Kidney epithelial cell (primary cell): ENCODE measurements around the gene NAPA. TPM values are rescaled to one million over a fixed set of nuclear protein-coding genes. Genes with fewer than 3 reads are reported as not detected.

Experiments used
- DNase-seq: peaks from one replicate; pipeline ENCODE4 v3.0.0-alpha.2; 2010; ENCODE audit warnings: low read depth
- H3K27me3 ChIP-seq: 2 replicates; pipeline ENCODE4 v1.6.0; 2011; ENCODE audit warnings: low read length; ENCODE audit not compliant: control insufficient read depth, insufficient read depth
- H3K36me3 ChIP-seq: 2 replicates; pipeline ENCODE4 v1.5.1; 2011; ENCODE audit warnings: low read length; ENCODE audit not compliant: control insufficient read depth, insufficient read depth
- H3K4me3 ChIP-seq: 2 replicates; pipeline ENCODE4 v1.5.1; 2011; ENCODE audit warnings: low read depth, mild to moderate bottlenecking, control low read depth, low read length
- total RNA-seq: library from RNA; depleted of rRNA; stranded (reverse); fragments of >200 nt; gene quantifications from 2 replicates; pipeline ENCODE4 v1.2.3, GENCODE V29; 2015
- TF ChIP-seq, protein P1 (sequence below): IDR thresholded peaks from 2 replicates; pipeline ENCODE4 v1.5.1; 2011; ENCODE audit warnings: mild to moderate bottlenecking, moderate library complexity, low read length, control low read depth, inconsistent platforms; ENCODE audit not compliant: insufficient read depth, poor library complexity, severe bottlenecking

NAPA gene
- total RNA-seq, 1 donor from 2014 or later, result 127 TPM

DNA sequence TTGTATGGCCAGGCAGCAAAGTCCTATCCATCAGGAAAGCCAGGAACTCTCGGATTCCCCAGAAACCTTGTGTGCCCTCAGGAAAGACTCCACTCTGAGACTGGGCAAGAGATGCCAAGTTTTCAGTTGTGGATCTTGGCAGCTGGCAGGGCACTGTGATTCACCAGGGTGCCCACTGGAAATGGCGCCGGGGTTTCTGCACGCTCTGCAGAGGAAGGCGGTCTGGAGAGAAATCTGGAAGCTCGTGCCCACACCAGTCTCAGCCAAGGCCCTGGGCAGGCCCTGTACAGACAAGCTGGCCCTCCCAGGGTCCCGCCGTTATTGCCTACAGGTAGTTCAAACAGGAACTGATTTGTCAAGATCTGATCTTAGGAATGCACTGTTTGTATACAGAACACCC lies 4.9 kb downstream of the NAPA start:
- TF ChIP-seq, protein P1, sequence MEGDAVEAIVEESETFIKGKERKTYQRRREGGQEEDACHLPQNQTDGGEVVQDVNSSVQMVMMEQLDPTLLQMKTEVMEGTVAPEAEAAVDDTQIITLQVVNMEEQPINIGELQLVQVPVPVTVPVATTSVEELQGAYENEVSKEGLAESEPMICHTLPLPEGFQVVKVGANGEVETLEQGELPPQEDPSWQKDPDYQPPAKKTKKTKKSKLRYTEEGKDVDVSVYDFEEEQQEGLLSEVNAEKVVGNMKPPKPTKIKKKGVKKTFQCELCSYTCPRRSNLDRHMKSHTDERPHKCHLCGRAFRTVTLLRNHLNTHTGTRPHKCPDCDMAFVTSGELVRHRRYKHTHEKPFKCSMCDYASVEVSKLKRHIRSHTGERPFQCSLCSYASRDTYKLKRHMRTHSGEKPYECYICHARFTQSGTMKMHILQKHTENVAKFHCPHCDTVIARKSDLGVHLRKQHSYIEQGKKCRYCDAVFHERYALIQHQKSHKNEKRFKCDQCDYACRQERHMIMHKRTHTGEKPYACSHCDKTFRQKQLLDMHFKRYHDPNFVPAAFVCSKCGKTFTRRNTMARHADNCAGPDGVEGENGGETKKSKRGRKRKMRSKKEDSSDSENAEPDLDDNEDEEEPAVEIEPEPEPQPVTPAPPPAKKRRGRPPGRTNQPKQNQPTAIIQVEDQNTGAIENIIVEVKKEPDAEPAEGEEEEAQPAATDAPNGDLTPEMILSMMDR, result no peak
- no peak for DNase-seq
- H3K36me3 ChIP-seq, result no peaks in the 10 kb centered on the region
- no peaks in the 10 kb centered on the region for H3K27me3 ChIP-seq
- no peak overlapping the region for H3K4me3 ChIP-seq

DNA sequence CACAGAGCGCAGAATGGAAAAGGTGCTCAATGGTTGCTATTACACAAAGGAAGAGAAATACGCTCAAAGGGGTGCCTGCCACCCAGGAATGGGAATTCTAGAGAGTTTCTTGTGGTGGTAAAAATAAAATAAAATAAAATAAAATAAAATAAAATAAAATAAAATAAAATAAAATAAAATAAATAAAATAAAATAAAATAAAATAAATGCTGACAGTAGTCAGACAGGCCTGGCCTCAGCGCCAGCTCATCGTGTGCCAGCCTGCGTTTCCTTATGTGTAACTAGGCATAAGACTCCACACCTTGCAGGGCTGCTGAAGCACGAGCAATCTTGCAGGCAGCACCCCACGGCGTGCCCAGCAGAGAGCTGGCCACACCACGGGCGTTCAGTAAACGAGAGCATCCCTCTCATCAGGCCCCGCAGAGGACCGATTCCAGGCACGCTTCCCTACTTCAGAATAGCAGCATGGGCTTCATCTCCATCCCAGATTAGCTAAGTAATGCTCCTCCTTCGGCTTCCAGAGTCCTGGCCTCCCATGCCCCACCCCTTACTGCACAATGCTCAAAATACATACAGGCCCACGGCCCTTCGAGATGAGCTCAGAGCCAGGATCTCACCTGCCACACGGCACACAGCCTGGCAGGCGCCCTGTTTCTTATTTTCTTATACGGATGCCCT lies 5.6 kb downstream of the NAPA start:
- Histone ChIP-seq H3K27me3 (no peaks in the 10 kb centered on the region), H3K4me3 (no peak overlapping the region)

DNA sequence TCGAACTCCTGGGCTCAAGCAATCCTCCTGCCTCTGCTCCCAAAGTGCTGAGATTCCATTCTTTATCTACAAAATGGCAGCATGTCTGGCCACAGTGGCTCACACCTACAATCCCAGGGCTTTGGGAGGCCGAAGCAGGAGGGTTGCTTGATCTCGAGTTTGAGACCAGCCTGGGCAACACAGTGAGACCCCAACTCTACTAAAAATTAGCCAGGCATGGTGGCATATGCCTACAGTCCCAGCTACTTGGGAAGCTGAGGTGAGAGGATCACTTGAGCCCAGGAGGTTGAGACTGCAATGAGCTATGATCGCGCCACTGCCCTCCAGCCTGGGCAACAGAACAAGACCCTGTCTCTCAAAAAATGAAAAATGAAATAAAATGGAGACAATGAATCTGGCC lies 6.1 kb downstream of the NAPA start:
- DNase-seq, result no peak
- TF ChIP-seq, protein P1, result no peak
- Histone ChIP-seq H3K36me3 (no peaks in the 10 kb centered on the region), H3K27me3 (no peaks in the 10 kb centered on the region), H3K4me3 (no peak overlapping the region)

More for the DNA sequence above, 5.6 kb downstream of the NAPA start:
- H3K36me3 ChIP-seq, result no peaks in the 10 kb centered on the region
- TF ChIP-seq, protein P1, result no peak
- no peak for DNase-seq

DNA sequence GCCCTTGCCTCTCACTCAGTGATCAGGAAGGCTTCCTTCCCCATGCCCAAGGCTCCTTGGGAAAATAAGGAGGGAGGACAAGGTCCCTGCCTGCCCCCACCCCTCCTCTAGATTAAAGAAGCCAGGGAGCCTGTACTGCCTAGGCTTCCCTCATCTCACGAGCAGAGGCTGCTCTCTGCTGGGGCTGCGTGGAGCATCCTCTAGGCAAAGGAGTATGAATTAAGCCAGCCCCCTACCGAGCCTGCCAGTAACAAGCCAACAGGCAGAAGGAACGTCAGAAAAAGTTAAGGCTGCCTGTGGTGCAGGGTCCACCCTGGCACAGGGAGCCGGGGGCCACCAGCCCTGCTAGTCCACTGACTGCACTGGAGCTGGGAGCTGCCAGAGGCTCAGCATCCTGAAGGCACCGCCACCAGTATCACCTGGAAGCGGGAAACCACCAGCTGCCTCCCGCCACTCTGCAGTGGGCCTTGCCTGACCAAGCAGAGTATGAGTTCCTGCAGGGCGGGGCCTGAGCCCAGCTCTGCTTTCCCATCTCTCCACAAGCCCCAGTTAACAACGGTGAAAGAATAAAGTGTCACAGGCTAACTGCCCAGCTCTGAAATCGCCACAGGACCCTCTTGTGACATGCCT lies 6.8 kb downstream of the NAPA start:
- no peaks in the 10 kb centered on the region for H3K27me3 ChIP-seq
- H3K4me3 ChIP-seq, result no peak overlapping the region
- TF ChIP-seq, protein P1, result no peak
- no peak for DNase-seq
- H3K36me3 ChIP-seq, result no peaks in the 10 kb centered on the region

DNA sequence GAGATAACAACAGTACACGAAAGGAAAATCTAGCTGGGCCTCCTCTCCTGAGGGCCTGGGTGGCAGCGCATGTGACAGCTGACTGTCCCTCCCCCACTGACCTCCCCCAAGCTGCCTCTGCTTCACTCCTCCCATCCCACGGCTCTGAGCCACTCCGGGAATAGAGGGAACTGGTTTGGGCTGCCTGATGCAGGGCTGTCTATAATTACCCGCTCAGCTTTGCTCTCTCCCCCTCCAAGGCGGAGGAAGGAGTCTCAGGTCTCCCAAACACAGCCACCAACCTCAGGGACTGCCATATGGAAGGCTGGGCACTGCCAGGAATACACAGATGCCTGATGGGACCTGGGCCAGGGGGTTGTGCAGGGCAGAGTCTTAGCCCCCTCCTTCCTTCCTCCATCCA lies 7.9 kb downstream of the NAPA start:
- no peak overlapping the region for H3K4me3 ChIP-seq
- no peaks in the 10 kb centered on the region for H3K36me3 ChIP-seq
- TF ChIP-seq, protein P1, result no peak
- H3K27me3 ChIP-seq, result no peaks in the 10 kb centered on the region
- DNase-seq, result no peak
